Esophagus mucosa (tissue), 1 donor: Measurements from ENCODE around the gene CXCL10. TPM values are rescaled to one million over a fixed set of nuclear protein-coding genes. Genes with fewer than 3 reads are reported as not detected.
A peak's percentile ranks its signal among the peaks of the same experiment; 100 is the strongest.

Experiments used
- ATAC-seq: fragments of 200-7000 bp; cut with Tn5 transposase; one replicate; pipeline ENCODE4 v1.9.1; 2020
- total RNA-seq: library from RNA; stranded (reverse); gene quantifications from one replicate; pipeline ENCODE4 v1.2.4, GENCODE V29; 2023
- donor health status: DM: yes; HTN: yes; CAD: no.

CXCL10 gene
- total RNA-seq, 1 donor from 2014 or later, result 0.32 TPM

GRCh38 chr4:75989846-75990528 lies 33.3 kb downstream of the CXCL10 start:
- ATAC-seq, result peak; percentile 15

GRCh38 chr4:75985116-75985515 lies 38.2 kb downstream of the CXCL10 start:
- no peak for ATAC-seq

- no peak for ATAC-seq
These were observed 42.7 kb downstream of the CXCL10 start for GRCh38 chr4:75980576-75980975.

GRCh38 chr4:75976177-75976576 lies 47.1 kb downstream of the CXCL10 start:
- ATAC-seq, result no peak

GRCh38 chr4:75973766-75974165 lies 49.5 kb downstream of the CXCL10 start:
- ATAC-seq, result no peak

Other genes starting within 250 kb of the CXCL10 start
- not detected for gene PPEF2, start 121.0 kb downstream of the CXCL10 start, total RNA-seq
- 22.9 TPM for gene NAAA, start 82.5 kb downstream of the CXCL10 start, total RNA-seq
- gene SDAD1, start 32.6 kb downstream of the CXCL10 start, total RNA-seq, result 27.5 TPM
- gene CXCL9, start 16.0 kb downstream of the CXCL10 start, total RNA-seq, result not detected
- 0.24 TPM for gene CXCL11, start 12.6 kb upstream of the CXCL10 start, total RNA-seq
- not detected for gene ART3, start 51.2 kb upstream of the CXCL10 start, total RNA-seq
- 31.7 TPM for gene NUP54, start 124.9 kb upstream of the CXCL10 start, total RNA-seq
- 70.0 TPM for gene SCARB2, start 190.3 kb upstream of the CXCL10 start, total RNA-seq
- gene FAM47E, start 228.2 kb upstream of the CXCL10 start, total RNA-seq, result 0.20 TPM